ENCODE results near the gene USP31.

The USP31 gene

GRCh38 chr16:23031508-23032098 is 117.6 kb downstream of the USP31 start:
- no peak for TF ChIP-seq ZFX (IDR thresholded peaks at IDR 0.05; ENCODE audit: borderline replicate concordance)
- TF ChIP-seq CTCF (IDR thresholded peaks at IDR 0.05) = no peak
- H3K27ac ChIP-seq = no peak overlapping the region

GRCh38 chr16:23029733-23030420 is 119.4 kb downstream of the USP31 start:
- no peak overlapping the region for H3K27ac ChIP-seq
- TF ChIP-seq CTCF (IDR thresholded peaks at IDR 0.05) (no peak), ZFX (IDR thresholded peaks at IDR 0.05; ENCODE audit: borderline replicate concordance) (no peak)

- TF ChIP-seq ZFX (IDR thresholded peaks at IDR 0.05; ENCODE audit: borderline replicate concordance) = no peak
- no peak for TF ChIP-seq CTCF (IDR thresholded peaks at IDR 0.05)
- H3K27ac ChIP-seq = no peak overlapping the region
Observed at GRCh38 chr16:23027386-23027785, 121.9 kb downstream of the USP31 start.

GRCh38 chr16:23026784-23027362 is 122.4 kb downstream of the USP31 start:
- no peak overlapping the region for H3K27ac ChIP-seq
- no peak for TF ChIP-seq CTCF (IDR thresholded peaks at IDR 0.05)
- TF ChIP-seq ZFX (IDR thresholded peaks at IDR 0.05; ENCODE audit: borderline replicate concordance) = no peak

GRCh38 chr16:23025692-23026307 is 123.5 kb downstream of the USP31 start:
- H3K27ac ChIP-seq = no peak overlapping the region
- TF ChIP-seq CTCF (IDR thresholded peaks at IDR 0.05) = no peak
- TF ChIP-seq ZFX (IDR thresholded peaks at IDR 0.05; ENCODE audit: borderline replicate concordance) = no peak

GRCh38 chr16:23024044-23024443 is 125.2 kb downstream of the USP31 start:
- H3K27ac ChIP-seq = no peak overlapping the region
- no peak for TF ChIP-seq CTCF (IDR thresholded peaks at IDR 0.05)

GRCh38 chr16:23020084-23020483 is 129.2 kb downstream of the USP31 start:
- no peak overlapping the region for H3K27ac ChIP-seq
- TF ChIP-seq ZFX (IDR thresholded peaks at IDR 0.05; ENCODE audit: borderline replicate concordance) (no peak), CTCF (IDR thresholded peaks at IDR 0.05) (no peak)
